H1 (cell line): ENCODE data around the gene PREB. TPM values are rescaled to one million over a fixed set of nuclear protein-coding genes. Genes with fewer than 3 reads are reported as not detected.

Experiments used
- CTCF ChIA-PET: fragments of 300-600 bp; sonication (Branson Sonifier 250); formaldehyde crosslinking; loops from one replicate; lab custom pipeline; 2021; ENCODE audit not compliant: partially characterized antibody; lab: Charles Lee
- POLR2A ChIA-PET: fragments of 300-600 bp; sonication (Branson Sonifier 250); formaldehyde crosslinking; loops from one replicate; lab custom pipeline; 2021; ENCODE audit warnings: inconsistent platforms; ENCODE audit not compliant: partially characterized antibody; lab: Charles Lee
- DNase-seq, 2 experiments: peaks; one replicate each; pipeline versions ENCODE4 v3.0.0 to v3.0.0-alpha.2; 2010 to 2022; ENCODE audit warnings: low spot score in 2 of 2, low read depth in 1 of 2, mixed read lengths in 1 of 2
- FAIRE-seq: peaks from 2 replicates; lab custom pipeline; 2011; peaks lifted over from hg19 to GRCh38; lab: Jason Lieb, UNC
- H2AFZ ChIP-seq: 2 replicates; pipeline ENCODE4 v1.8.1; 2012; ENCODE audit warnings: low read length, inconsistent platforms
- H2AK5ac ChIP-seq: 2 replicates; pipeline ENCODE4 v1.6.1; 2013; ENCODE audit warnings: low read depth, low read length
- H2BK120ac ChIP-seq: replicated peaks from 2 replicates; pipeline ENCODE3; 2013; ENCODE audit warnings: low read depth, low read length, inconsistent platforms
- H2BK12ac ChIP-seq: 2 replicates; pipeline ENCODE4 v1.6.1; 2013; ENCODE audit warnings: low read depth, low read length
- H2BK15ac ChIP-seq: 2 replicates; pipeline ENCODE4 v1.6.1; 2013; ENCODE audit warnings: low read length
- H2BK20ac ChIP-seq: 2 replicates; pipeline ENCODE4 v1.6.1; 2013; ENCODE audit warnings: low read length
- H2BK5ac ChIP-seq: 2 replicates; pipeline ENCODE4 v1.6.1; 2013; ENCODE audit warnings: low read depth, low read length
- H3K14ac ChIP-seq: 2 replicates; pipeline ENCODE4 v1.6.1; 2013; ENCODE audit warnings: inconsistent platforms; ENCODE audit not compliant: insufficient read length
- H3K18ac ChIP-seq: 2 replicates; pipeline ENCODE4 v1.6.1; 2013; ENCODE audit warnings: low read length; ENCODE audit errors: extremely low read depth
- H3K23ac ChIP-seq: 2 replicates; pipeline ENCODE4 v1.6.1; 2013; ENCODE audit warnings: inconsistent platforms; ENCODE audit not compliant: insufficient read length
- H3K23me2 ChIP-seq: 2 replicates; pipeline ENCODE4 v1.6.1; 2013; ENCODE audit warnings: low read depth, low read length
- H3K27ac ChIP-seq: 2 replicates; pipeline ENCODE4 v1.6.1; 2011; ENCODE audit warnings: low read depth, low read length, inconsistent platforms
- H3K27me3 ChIP-seq, 4 experiments: replicated peaks in 1 of 4; 1 replicate in 1 of 4; 2 replicates in 3 of 4; pipeline versions ENCODE4 v1.6.1 to v1.8.1; 2011 to 2013; ENCODE audit warnings: low read length in 3 of 4, mild to moderate bottlenecking in 3 of 4, inconsistent platforms in 2 of 4, mixed read lengths in 2 of 4, moderate library complexity in 1 of 4; ENCODE audit not compliant: control insufficient read depth in 3 of 4, insufficient read depth in 3 of 4; ENCODE audit errors: extremely low read depth in 1 of 4
- H3K36me3 ChIP-seq, 4 experiments: 2 replicates each; pipeline versions ENCODE4 v1.6.1 to v1.8.1; 2011 to 2013; ENCODE audit warnings: mild to moderate bottlenecking in 4 of 4, low read length in 3 of 4, moderate library complexity in 2 of 4, control low read depth in 1 of 4, inconsistent platforms in 1 of 4; ENCODE audit not compliant: insufficient read depth in 4 of 4, control insufficient read depth in 2 of 4
- H3K4ac ChIP-seq: replicated peaks from 2 replicates; pipeline ENCODE3; 2013; ENCODE audit warnings: low read length, low read depth, mixed read lengths, inconsistent platforms; ENCODE audit not compliant: insufficient read length
- H3K4me1 ChIP-seq, 4 experiments: replicated peaks in 1 of 4; 1 replicate in 1 of 4; 2 replicates in 3 of 4; pipeline versions ENCODE4 v1.6.1 to v1.8.1; 2011 to 2013; ENCODE audit warnings: low read length in 3 of 4, inconsistent platforms in 2 of 4, mixed read lengths in 1 of 4; ENCODE audit not compliant: insufficient read depth in 4 of 4, control insufficient read depth in 3 of 4
- H3K4me2 ChIP-seq, 2 experiments: 2 replicates each; pipeline versions ENCODE4 v1.6.1 to v1.8.1; 2011 to 2013; ENCODE audit warnings: low read depth in 2 of 2, low read length in 2 of 2, control low read depth in 1 of 2, inconsistent platforms in 1 of 2, mild to moderate bottlenecking in 1 of 2; ENCODE audit not compliant: insufficient read depth in 1 of 2
- H3K4me3 ChIP-seq, 4 experiments: fragments of 200-600, 300-600 bp in 1 of 4; sonication (generic), shearing (Covaris generic), sonication (Bioruptor Twin) in 1 of 4; 2 replicates each; pipeline versions ENCODE4 v1.5.1 to v1.8.1; 2011 to 2016; ENCODE audit warnings: low read length in 4 of 4, low read depth in 3 of 4, control low read depth in 2 of 4, inconsistent platforms in 2 of 4, mild to moderate bottlenecking in 2 of 4, mixed read lengths in 1 of 4, moderate library complexity in 1 of 4; ENCODE audit not compliant: insufficient read depth in 2 of 4; ENCODE audit errors: extremely low read depth in 1 of 4
- H3K56ac ChIP-seq: replicated peaks from 2 replicates; pipeline ENCODE3; 2013; ENCODE audit warnings: low read depth, mild to moderate bottlenecking, mixed read lengths, low read length, inconsistent platforms; ENCODE audit not compliant: insufficient read length
- H3K79me1 ChIP-seq: 2 replicates; pipeline ENCODE4 v1.6.1; 2013; ENCODE audit warnings: low read depth, low read length, control low read depth
- H3K79me2 ChIP-seq, 2 experiments: 2 replicates each; pipeline versions ENCODE4 v1.6.1 to v1.8.1; 2012 to 2013; ENCODE audit warnings: low read length in 2 of 2, mild to moderate bottlenecking in 2 of 2, inconsistent platforms in 1 of 2; ENCODE audit not compliant: insufficient read depth in 2 of 2, control insufficient read depth in 1 of 2
- H3K9ac ChIP-seq, 4 experiments: replicated peaks in 1 of 4; 1 replicate in 1 of 4; 2 replicates in 3 of 4; pipeline versions ENCODE4 v1.6.1 to v1.8.1; 2011 to 2013; ENCODE audit warnings: low read depth in 3 of 4, low read length in 3 of 4, control low read depth in 2 of 4, mild to moderate bottlenecking in 2 of 4, moderate library complexity in 2 of 4, inconsistent platforms in 1 of 4; ENCODE audit errors: extremely low read depth in 1 of 4
- H3K9me3 ChIP-seq, 2 experiments: 2 replicates each; pipeline versions ENCODE4 v1.6.1 to v1.8.1; 2012 to 2013; ENCODE audit warnings: mild to moderate bottlenecking in 2 of 2, moderate library complexity in 2 of 2, control low read depth in 1 of 2, inconsistent platforms in 1 of 2, low read depth in 1 of 2, low read length in 1 of 2, mixed read lengths in 1 of 2; ENCODE audit not compliant: insufficient read depth in 2 of 2
- H4K20me1 ChIP-seq, 2 experiments: replicated peaks in 1 of 2; 2 replicates each; pipeline versions ENCODE3 to v1.8.1; 2011 to 2013; ENCODE audit warnings: inconsistent platforms in 2 of 2, low read length in 2 of 2, mild to moderate bottlenecking in 1 of 2; ENCODE audit not compliant: insufficient read depth in 2 of 2, control insufficient read depth in 1 of 2
- H4K5ac ChIP-seq: 2 replicates; pipeline ENCODE4 v1.6.1; 2013; ENCODE audit warnings: low read length, low read depth, mixed read lengths, inconsistent platforms; ENCODE audit not compliant: insufficient read length
- H4K8ac ChIP-seq: 2 replicates; pipeline ENCODE4 v1.8.0; 2013; ENCODE audit warnings: mild to moderate bottlenecking, moderate library complexity, low read length, inconsistent platforms; ENCODE audit not compliant: insufficient read depth; ENCODE audit errors: extremely low read depth
- H4K91ac ChIP-seq: replicated peaks from 2 replicates; pipeline ENCODE3; 2013; ENCODE audit warnings: low read length, mixed read lengths, inconsistent platforms; ENCODE audit not compliant: insufficient read length
- GTF2F1 ChIP-seq: IDR thresholded peaks from 2 replicates; pipeline ENCODE4 v1.6.1; 2012; ENCODE audit warnings: low read depth, low read length, improper control_type of control experiment, borderline replicate concordance
- POLR2AphosphoS5 ChIP-seq: IDR thresholded peaks from 2 replicates; pipeline ENCODE4 v1.6.1; 2011; ENCODE audit warnings: low read depth, low read length
- SRF ChIP-seq: IDR thresholded peaks from 2 replicates; pipeline ENCODE4 v1.6.1; 2011; ENCODE audit warnings: mild to moderate bottlenecking, low read depth, low read length, moderate library complexity
- TAF1 ChIP-seq: IDR thresholded peaks from 2 replicates; pipeline ENCODE4 v1.6.1; 2011; ENCODE audit warnings: mild to moderate bottlenecking, low read depth, low read length
- WGBS, 2 experiments: shearing (Covaris generic) in 1 of 2; methylation state at CpG; one replicate each; pipeline versions ENCODE4 v1.1.6 to v1.1.7; 2013 to 2015; ENCODE audit warnings: low lambda C conversion rate in 2 of 2, mixed read lengths in 2 of 2, inconsistent platforms in 1 of 2, low coverage in 1 of 2, missing lambda C conversion rate in 1 of 2; ENCODE audit not compliant: insufficient replicate concordance in 2 of 2, insufficient coverage in 1 of 2, insufficient read length in 1 of 2; ENCODE audit errors: extremely low coverage in 1 of 2, missing lambda C conversion rate in 1 of 2; 5-methylcytosine and 5-hydroxymethylcytosine counted together
- polyA plus RNA-seq, 7 experiments: library from polyadenylated mRNA; depleted of rRNA in 3 of 7; stranded (reverse) in 5 of 7; unstranded in 2 of 7; fragments of >200 nt in 5 of 7; fragments of 200-250 nt in 2 of 7; gene quantifications; 1 replicate in 5 of 7; 2 replicates in 1 of 7; 4 replicates in 1 of 7; pipeline versions ENCODE4 v1.2.1 to v1.2.3, GENCODE V29; 2011 to 2013; ENCODE audit warnings: missing spikeins in 2 of 7, mixed read lengths in 2 of 7
- total RNA-seq: library from RNA; stranded (reverse); fragmentation: NEBNext Ultra II Directional; extraction: Animal tissue kit (Norgen Biotek cat#: 25700); gene quantifications from 2 replicates; pipeline ENCODE4 v1.2.1, GENCODE V29; 2021

The PREB gene
- total and polyA plus RNA-seq, 2 of the 8 experiments (the other 6 are each of a cell fraction or from before 2014, with no cell fraction given) = 54.1 to 72.2 TPM

DNA sequence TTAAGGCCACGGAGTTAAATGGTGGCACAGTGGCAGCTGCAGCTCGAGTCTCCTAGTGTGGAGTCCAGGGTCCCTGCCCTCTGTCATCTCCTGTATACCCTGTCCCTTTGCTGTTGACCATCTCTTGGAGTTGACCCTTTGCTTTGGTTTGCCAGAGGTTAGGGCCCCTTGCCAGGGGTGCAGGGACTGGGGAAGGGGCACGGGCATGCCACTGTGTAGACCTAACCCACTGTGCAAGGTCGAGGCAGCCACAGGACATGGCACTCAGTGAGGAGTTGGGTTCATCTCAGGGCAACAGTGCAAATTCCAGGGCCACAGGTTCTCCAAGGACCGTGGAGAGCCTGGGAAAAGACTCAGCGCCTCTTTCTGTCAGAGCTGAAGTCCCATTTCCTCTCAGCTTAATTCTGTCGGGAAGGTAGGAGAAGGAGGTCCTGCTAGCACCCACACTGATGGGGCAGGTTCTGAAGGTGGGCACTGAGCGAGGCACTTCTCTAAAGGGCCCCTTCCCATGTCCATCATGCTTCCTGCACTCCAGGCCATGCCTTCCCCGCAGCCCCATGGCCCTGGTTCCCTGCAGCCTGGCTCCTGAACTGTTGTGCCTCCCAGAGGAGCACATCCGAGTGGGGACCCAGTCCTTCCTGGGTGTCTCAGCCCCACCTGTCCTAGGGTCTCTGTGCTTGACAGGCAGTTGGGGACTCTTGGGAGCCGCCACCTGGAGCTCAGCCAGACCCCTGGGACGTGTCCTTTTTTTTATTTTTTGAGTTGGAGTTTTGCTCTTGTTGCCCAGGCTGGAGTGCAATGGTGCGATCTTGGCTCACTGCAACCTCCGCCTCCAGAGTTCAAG, 45.1 kb downstream of the PREB start:
- Histone ChIP-seq H2AFZ (no peak overlapping the region), H3K4me3 (no peak overlapping the region), H3K27me3 (peaks cover 0 to 9% (median 4%) of the 10 kb centered on the region in 4 experiments; a peak in 2 of 7 replicates), H2BK12ac (no peak overlapping the region), H3K56ac (no peak overlapping the region), H3K79me2 (no peaks in the 10 kb centered on the region), H4K5ac (no peak overlapping the region), H3K79me1 (no peaks in the 10 kb centered on the region), H2AK5ac (no peak overlapping the region), H3K27ac (no peak overlapping the region), H3K9me3 (no peaks in the 10 kb centered on the region), H4K8ac (no peak overlapping the region), H3K4ac (no peak overlapping the region), H2BK20ac (no peak overlapping the region), H2BK15ac (no peak overlapping the region), H3K9ac (no peak overlapping the region), H4K91ac (no peak overlapping the region), H3K4me2 (no peak overlapping the region), H3K14ac (no peak overlapping the region), H3K18ac (no peak overlapping the region), H3K36me3 (no peaks in the 10 kb centered on the region), H2BK120ac (no peak overlapping the region), H4K20me1 (peaks cover 1 to 6% of the 10 kb centered on the region in 2 experiments), H3K4me1 (peaks cover 4 to 15% (median 4%) of the 10 kb centered on the region in 4 experiments; a peak in 5 of 7 replicates), H2BK5ac (no peak overlapping the region), H3K23me2 (peaks cover 10% of the 10 kb centered on the region; the same call in 1 of the 2 replicates), H3K23ac (no peak overlapping the region)
- FAIRE-seq = no peak
- WGBS, 2 experiments = 92% methylated on average over 14 of the region's 14 CpGs; no CpG with 5 or more reads in 1 of the 2 experiments
- no peak for DNase-seq
- ChIA-PET POLR2A (interaction anchor here (1.1 to 1.5 kb wide), 2 partner anchors 17 to 106 kb away, joined by 3 to 4 read pairs; no protein-coding TSS in a partner anchor), CTCF (interaction anchor here (0.7 to 16.5 kb wide), 8 partner anchors 8 to 176 kb away, joined by 3 to 160 read pairs (median 4); partner anchors contain the start of genes ABHD1, AGBL5 and PREB)
- no peak for TF ChIP-seq POLR2AphosphoS5
- no peak for TF ChIP-seq TAF1
- no peak for TF ChIP-seq SRF
- no peak for TF ChIP-seq GTF2F1
